Activated B cell treated with CpG ODN at 0.5 μM for 24 hours (primary cell): ENCODE measurements around the gene FAM3B. TPM values are rescaled to one million over a fixed set of nuclear protein-coding genes. Genes with fewer than 3 reads are reported as not detected.
A peak's percentile ranks its signal among the peaks of the same experiment; 100 is the strongest.

Source experiments
- ATAC-seq: fragments of 200-7000 bp; cut with Tn5 transposase; one replicate; pipeline ENCODE4 v1.10.0; 2021; ENCODE audit warnings: low read depth, mild to moderate bottlenecking, moderate library complexity
- CTCF ChIA-PET: fragments of 350-600 bp; sonication (Branson Sonifier 250); formaldehyde crosslinking; loops from one replicate; lab custom pipeline; 2021; ENCODE audit warnings: antibody characterized with exemption; lab: Charles Lee
- POLR2A ChIA-PET: fragments of 350-600 bp; sonication (Branson Sonifier 250); formaldehyde crosslinking; loops from one replicate; lab custom pipeline; 2021; ENCODE audit warnings: antibody characterized with exemption; lab: Charles Lee
- DNase-seq: peaks from one replicate; pipeline ENCODE4 v3.0.0; 2022
- H3K27ac Mint-ChIP-seq: one replicate; pipeline ENCODE4 v1.8.0; 2020; ENCODE audit warnings: mixed read lengths
- H3K27me3 Mint-ChIP-seq: one replicate; pipeline ENCODE4 v1.8.0; 2021; ENCODE audit warnings: mixed read lengths
- H3K36me3 Mint-ChIP-seq: one replicate; pipeline ENCODE4 v1.8.0; 2021; ENCODE audit warnings: low read depth, mixed read lengths
- H3K4me1 Mint-ChIP-seq: one replicate; pipeline ENCODE4 v1.8.0; 2021; ENCODE audit warnings: mixed read lengths
- H3K4me3 Mint-ChIP-seq: one replicate; pipeline ENCODE4 v1.8.0; 2020; ENCODE audit warnings: mild to moderate bottlenecking, mixed read lengths
- H3K9me3 Mint-ChIP-seq: one replicate; pipeline ENCODE4 v1.8.0; 2020; ENCODE audit warnings: mixed read lengths
- intact Hi-C: fragments of 100-400 bp; cut with micrococcal nuclease; formaldehyde crosslinking; loops from one replicate; pipeline ENCODE4 v1.15.1; 2024
- total RNA-seq: library from RNA; stranded (reverse); gene quantifications from 2 replicates; pipeline ENCODE4 v1.2.3, GENCODE V29; 2022
- TF ChIP-seq, protein P1 (sequence below): fragments of 200-600 bp; IDR thresholded peaks from one replicate; pipeline ENCODE4 v1.8.0; 2022; ENCODE audit warnings: antibody characterized with exemption, mild to moderate bottlenecking

FAM3B gene
- total RNA-seq, 1 donor from 2014 or later = not detected

DNA sequence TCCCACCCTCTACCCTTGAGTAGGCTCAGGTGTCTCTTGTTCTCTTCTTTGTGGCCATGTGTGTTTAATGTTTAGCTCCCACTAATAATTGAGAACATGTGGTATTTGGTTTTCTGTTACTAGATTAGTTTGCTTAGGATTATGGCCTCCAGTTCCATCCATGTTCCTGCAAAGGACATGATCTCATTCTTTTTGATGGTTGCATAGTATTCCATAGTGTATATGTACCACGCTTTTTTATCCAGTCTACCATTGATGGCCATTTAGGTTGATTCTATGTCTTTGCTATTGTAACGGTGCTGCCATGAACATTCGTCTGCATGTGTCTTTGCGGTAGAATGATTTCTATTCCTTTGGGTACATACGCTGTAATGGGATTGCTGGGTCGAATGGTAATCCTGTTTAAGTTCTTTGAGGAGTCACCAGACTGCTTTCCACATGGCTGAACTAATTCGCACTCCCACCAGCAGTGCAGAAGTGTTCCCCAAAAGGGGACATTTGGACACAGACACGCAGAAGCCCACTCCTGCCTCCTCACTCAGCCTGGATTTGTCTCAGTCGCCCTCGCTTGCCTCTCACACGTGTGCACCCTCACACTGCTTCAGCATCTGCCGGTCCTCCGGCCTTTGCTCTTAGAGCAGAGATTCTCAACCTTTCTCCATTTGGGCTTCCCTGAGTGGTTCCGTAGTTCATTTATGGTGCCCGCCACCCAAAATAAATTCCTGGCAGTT, 48.9 kb downstream of the FAM3B start:
- POLR2A ChIA-PET = no interaction called here
- Mint-ChIP-seq H3K27me3 (no peaks in the 10 kb centered on the region), H3K9me3 (no peaks in the 10 kb centered on the region), H3K4me1 (peaks cover 95% of the 10 kb centered on the region), H3K36me3 (peaks cover 18% of the 10 kb centered on the region), H3K4me3 (no peak overlapping the region), H3K27ac (peak overlapping the region; percentile 85)
- TF ChIP-seq, protein P1, sequence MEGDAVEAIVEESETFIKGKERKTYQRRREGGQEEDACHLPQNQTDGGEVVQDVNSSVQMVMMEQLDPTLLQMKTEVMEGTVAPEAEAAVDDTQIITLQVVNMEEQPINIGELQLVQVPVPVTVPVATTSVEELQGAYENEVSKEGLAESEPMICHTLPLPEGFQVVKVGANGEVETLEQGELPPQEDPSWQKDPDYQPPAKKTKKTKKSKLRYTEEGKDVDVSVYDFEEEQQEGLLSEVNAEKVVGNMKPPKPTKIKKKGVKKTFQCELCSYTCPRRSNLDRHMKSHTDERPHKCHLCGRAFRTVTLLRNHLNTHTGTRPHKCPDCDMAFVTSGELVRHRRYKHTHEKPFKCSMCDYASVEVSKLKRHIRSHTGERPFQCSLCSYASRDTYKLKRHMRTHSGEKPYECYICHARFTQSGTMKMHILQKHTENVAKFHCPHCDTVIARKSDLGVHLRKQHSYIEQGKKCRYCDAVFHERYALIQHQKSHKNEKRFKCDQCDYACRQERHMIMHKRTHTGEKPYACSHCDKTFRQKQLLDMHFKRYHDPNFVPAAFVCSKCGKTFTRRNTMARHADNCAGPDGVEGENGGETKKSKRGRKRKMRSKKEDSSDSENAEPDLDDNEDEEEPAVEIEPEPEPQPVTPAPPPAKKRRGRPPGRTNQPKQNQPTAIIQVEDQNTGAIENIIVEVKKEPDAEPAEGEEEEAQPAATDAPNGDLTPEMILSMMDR = no peak
- CTCF ChIA-PET = no interaction called here
- intact Hi-C loops = loop anchor here (5.0 to 10.0 kb wide), 2 partner anchors 642 to 699 kb away; no protein-coding TSS in a partner anchor
- DNase-seq (no peak), ATAC-seq (no peak)

DNA sequence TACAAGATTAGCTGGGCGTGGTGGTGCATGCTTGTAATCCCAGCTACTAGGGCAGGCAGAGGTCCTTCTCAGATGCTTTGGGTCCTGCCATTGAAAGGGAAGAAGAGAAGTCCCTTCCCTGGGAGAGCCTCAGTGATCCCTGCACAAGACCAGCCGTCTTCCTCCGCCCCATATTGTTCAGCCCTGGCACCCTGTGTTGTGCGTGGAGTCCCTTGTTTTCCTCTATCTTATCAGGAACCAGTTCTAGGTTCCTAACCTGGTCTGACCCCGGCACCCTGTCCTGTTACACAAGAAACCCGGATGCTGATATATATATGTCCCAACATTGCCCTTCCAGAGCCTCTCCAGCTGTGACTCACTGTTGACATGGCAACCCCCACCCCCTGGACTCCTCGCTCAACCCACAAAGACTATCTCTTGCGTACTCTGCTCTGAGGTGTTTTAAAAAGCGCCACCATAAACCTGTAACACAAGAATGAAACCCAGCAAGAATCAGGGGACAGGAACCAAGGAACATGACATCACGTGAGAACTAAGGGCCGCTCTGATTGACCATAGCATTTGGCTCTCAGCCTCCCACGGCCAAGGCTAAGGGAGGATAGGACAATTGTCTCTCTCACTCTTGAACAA, 50.0 kb downstream of the FAM3B start:
- peaks cover 97% of the 10 kb centered on the region for H3K4me1 Mint-ChIP-seq
- DNase-seq (peak; percentile 13), ATAC-seq (no peak)
- H3K9me3 Mint-ChIP-seq = no peaks in the 10 kb centered on the region
- POLR2A ChIA-PET = interaction anchor here (1.7 to 2.7 kb wide), 2 partner anchors 133 to 197 kb away, joined by 7 to 9 read pairs; no protein-coding TSS in a partner anchor
- TF ChIP-seq, protein P1 = no peak
- H3K4me3 Mint-ChIP-seq = peak overlapping the region; percentile 71
- no peaks in the 10 kb centered on the region for H3K27me3 Mint-ChIP-seq
- peaks cover 18% of the 10 kb centered on the region for H3K36me3 Mint-ChIP-seq
- H3K27ac Mint-ChIP-seq = peak overlapping the region; percentile 85
- CTCF ChIA-PET = interaction anchor here (2.8 to 6.6 kb wide), 2 partner anchors 65 to 83 kb away, joined by 9 to 45 read pairs; no protein-coding TSS in a partner anchor
- intact Hi-C loops = loop anchor here (5.0 to 10.0 kb wide), 2 partner anchors 641 to 698 kb away; no protein-coding TSS in a partner anchor

DNA sequence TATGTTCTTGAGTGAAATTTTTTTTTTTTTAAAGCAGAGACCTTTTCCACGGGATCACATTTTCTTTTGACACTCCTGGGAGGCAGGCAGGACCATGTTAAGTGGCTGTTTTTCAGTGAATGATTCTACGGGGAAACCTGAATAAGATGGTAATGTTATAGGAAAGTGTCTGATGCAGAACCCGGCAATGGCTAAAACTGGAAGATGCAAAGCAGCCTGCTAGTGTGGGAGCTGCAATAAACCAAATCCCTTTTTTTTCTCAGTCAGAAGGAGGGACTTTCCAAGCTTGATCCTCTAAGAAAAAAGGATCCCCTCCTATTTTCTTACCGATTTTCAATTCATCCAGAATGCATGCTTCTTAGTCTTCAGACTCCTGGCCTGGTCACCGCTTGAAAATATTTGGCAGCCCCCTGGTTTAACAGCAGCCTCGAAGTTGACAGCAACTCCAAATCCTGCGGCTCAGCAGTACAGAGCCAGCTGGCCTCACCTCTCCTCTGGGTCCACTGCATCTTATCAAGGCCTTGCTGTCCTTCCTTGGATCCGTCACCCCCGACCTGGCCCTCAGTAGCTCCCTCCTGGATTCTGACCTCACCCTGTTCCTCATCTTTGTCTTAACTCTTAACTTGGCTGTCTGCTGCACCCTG, 50.8 kb downstream of the FAM3B start:
- Mint-ChIP-seq H3K36me3 (peaks cover 17% of the 10 kb centered on the region), H3K4me3 (peak overlapping the region; percentile 71), H3K4me1 (peaks cover 90% of the 10 kb centered on the region), H3K27me3 (no peaks in the 10 kb centered on the region), H3K9me3 (no peaks in the 10 kb centered on the region), H3K27ac (peak overlapping the region; percentile 85)
- CTCF ChIA-PET = interaction anchor here (2.8 to 6.6 kb wide), 2 partner anchors 64 to 84 kb away, joined by 9 to 45 read pairs; no protein-coding TSS in a partner anchor
- POLR2A ChIA-PET = interaction anchor here (1.2 to 3.6 kb wide), 8 partner anchors 11 to 511 kb away, joined by 3 to 37 read pairs (median 8); partner anchors contain the start of gene MX1
- ATAC-seq (peak; percentile 3), DNase-seq (peak; percentile 34)
- TF ChIP-seq, protein P1 = no peak
- intact Hi-C loops = loop anchor here (5.0 to 10.0 kb wide), 2 partner anchors 640 to 697 kb away; no protein-coding TSS in a partner anchor

DNA sequence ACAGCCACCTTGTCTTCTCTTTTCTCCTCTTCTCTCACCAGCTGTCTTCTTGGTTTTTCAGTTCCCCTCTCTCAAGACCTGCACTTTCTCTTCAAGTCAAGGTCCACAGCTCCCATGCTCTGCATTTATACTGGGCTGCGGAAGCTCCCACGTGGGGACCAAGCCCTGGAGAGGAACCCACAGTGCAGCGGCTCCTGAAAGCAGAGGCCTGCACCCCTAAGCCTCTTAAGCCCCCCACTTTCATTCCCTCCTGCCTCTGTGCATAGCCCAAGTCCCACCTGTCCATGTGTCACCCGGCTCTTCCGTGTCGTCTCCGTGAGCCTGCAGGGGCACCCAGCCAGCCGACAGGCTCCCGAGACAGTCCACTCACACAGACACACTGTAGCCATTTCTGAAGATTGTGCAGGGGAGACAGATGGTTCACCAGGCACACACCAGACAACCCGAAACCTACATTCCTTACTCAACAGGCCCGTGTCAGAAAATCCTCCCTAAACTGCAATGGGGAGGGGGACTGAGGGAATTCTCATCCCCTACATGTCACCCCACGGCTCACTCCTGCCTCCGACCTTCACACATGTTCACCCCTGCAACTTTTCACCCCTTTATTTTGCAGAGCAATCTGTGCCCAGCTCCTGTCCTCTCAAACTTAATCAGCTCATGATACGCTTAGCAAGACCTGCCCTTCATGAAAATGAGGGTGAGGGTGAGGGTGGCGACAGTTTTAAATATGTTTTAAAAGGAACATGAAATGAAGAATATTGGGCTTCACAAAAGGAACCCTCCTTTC, 51.5 kb downstream of the FAM3B start:
- Mint-ChIP-seq H3K4me3 (peak overlapping the region; percentile 71), H3K27me3 (no peaks in the 10 kb centered on the region), H3K27ac (peak overlapping the region; percentile 85), H3K36me3 (peaks cover 16% of the 10 kb centered on the region), H3K9me3 (no peaks in the 10 kb centered on the region), H3K4me1 (peaks cover 83% of the 10 kb centered on the region)
- POLR2A ChIA-PET = interaction anchor here (1.2 to 3.6 kb wide), 9 partner anchors 12 to 510 kb away, joined by 3 to 37 read pairs (median 8); partner anchors contain the start of gene MX1
- ATAC-seq = peak; percentile 76
- CTCF ChIA-PET = interaction anchor here (1.6 to 6.6 kb wide), 3 partner anchors 63 to 92 kb away, joined by 5 to 45 read pairs (median 9); no protein-coding TSS in a partner anchor
- TF ChIP-seq, protein P1 = no peak
- peak; percentile 58 for DNase-seq
- intact Hi-C loops = loop anchor here (1.0 to 10.0 kb wide), 6 partner anchors 59 to 697 kb away; partner anchors contain the start of genes BACE2 and MX1
